IMR-90 (cell line): ENCODE measurements around the gene PRPF40A. TPM values are rescaled to one million over a fixed set of nuclear protein-coding genes. Genes with fewer than 3 reads are reported as not detected.
"Not testable (repeated sequence)": the region's sequence is repeated elsewhere in the genome, so short reads cannot be mapped to it uniquely, and the experiment has no call there.

Experiments used
- ATAC-seq: fragments of 200-7000 bp; cut with Tn5 transposase; 2 replicates; pipeline ENCODE4 v1.9.1; 2020; ENCODE audit warnings: low read depth, mild to moderate bottlenecking, moderate library complexity
- BruUV-seq: library from RNA; stranded (reverse); fragments of 400-500 nt; replicated peaks from 2 replicates; lab custom pipeline; 2021; lab: Mats Ljungman, UMichigan
- CTCF ChIA-PET: fragments of 300-600 bp; formaldehyde crosslinking; extraction: SDS; loops from one replicate; lab custom pipeline; 2021; ENCODE audit warnings: antibody characterized with exemption; lab: Yijun Ruan, JAX
- POLR2A ChIA-PET: fragments of 300-600 bp; sonication (Branson Sonifier 250); formaldehyde crosslinking; loops from one replicate; lab custom pipeline; 2022; ENCODE audit warnings: antibody characterized with exemption; ENCODE audit not compliant: unreplicated experiment; lab: Charles Lee
- DNase-seq: peaks from one replicate; pipeline ENCODE4 v3.0.0; 2013
- H2AFZ ChIP-seq: replicated peaks from 2 replicates; pipeline ENCODE3; 2013; ENCODE audit warnings: low read length, mild to moderate bottlenecking; ENCODE audit not compliant: poor library complexity
- H2AK5ac ChIP-seq: 2 replicates; pipeline ENCODE4 v1.6.1; 2013; ENCODE audit warnings: low read depth, low read length, inconsistent platforms
- H2AK9ac ChIP-seq: replicated peaks from 2 replicates; pipeline ENCODE3; 2013; ENCODE audit warnings: mild to moderate bottlenecking, low read depth, low read length, moderate library complexity; ENCODE audit not compliant: poor library complexity
- H2BK120ac ChIP-seq: 2 replicates; pipeline ENCODE4 v1.6.1; 2013; ENCODE audit warnings: low read depth, low read length, inconsistent platforms
- H2BK15ac ChIP-seq: 3 replicates; pipeline ENCODE4 v1.6.1; 2013; ENCODE audit warnings: low read depth, low read length, inconsistent platforms
- H2BK20ac ChIP-seq: 2 replicates; pipeline ENCODE4 v1.6.1; 2013; ENCODE audit warnings: low read depth, mild to moderate bottlenecking, inconsistent platforms, low read length, moderate library complexity
- H2BK5ac ChIP-seq: 2 replicates; pipeline ENCODE4 v1.6.1; 2013; ENCODE audit warnings: mild to moderate bottlenecking, low read depth, low read length, inconsistent platforms; ENCODE audit not compliant: poor library complexity, severe bottlenecking
- H3K14ac ChIP-seq: replicated peaks from 2 replicates; pipeline ENCODE4 v1.6.1; 2013; ENCODE audit warnings: low read depth, low read length, inconsistent platforms
- H3K18ac ChIP-seq: 2 replicates; pipeline ENCODE4 v1.6.1; 2013; ENCODE audit warnings: low read depth, low read length, control low read depth
- H3K23ac ChIP-seq: 2 replicates; pipeline ENCODE4 v1.6.1; 2013; ENCODE audit warnings: low read depth, low read length, inconsistent platforms
- H3K27ac ChIP-seq: 2 replicates; pipeline ENCODE4 v1.5.1; 2013; ENCODE audit warnings: mild to moderate bottlenecking, control low read depth, low read length; ENCODE audit not compliant: insufficient read depth
- H3K27me3 ChIP-seq: 2 replicates; pipeline ENCODE4 v1.6.1; 2013; ENCODE audit warnings: low read length; ENCODE audit not compliant: control insufficient read depth, insufficient read depth
- H3K36me3 ChIP-seq: 2 replicates; pipeline ENCODE4 v1.6.1; 2013; ENCODE audit warnings: low read length, mixed read lengths; ENCODE audit not compliant: control insufficient read depth, insufficient read depth
- H3K4ac ChIP-seq: 2 replicates; pipeline ENCODE4 v1.6.1; 2013; ENCODE audit warnings: low read depth, low read length, inconsistent platforms
- H3K4me1 ChIP-seq: 2 replicates; pipeline ENCODE4 v1.6.1; 2013; ENCODE audit warnings: low read length, mixed read lengths; ENCODE audit not compliant: control insufficient read depth, insufficient read depth
- H3K4me2 ChIP-seq: 2 replicates; pipeline ENCODE4 v1.6.1; 2013; ENCODE audit warnings: low read depth, mild to moderate bottlenecking, control low read depth, low read length, moderate library complexity
- H3K4me3 ChIP-seq: 2 replicates; pipeline ENCODE4 v1.5.1; 2013; ENCODE audit warnings: low read depth, mild to moderate bottlenecking, control low read depth, low read length, moderate library complexity; ENCODE audit not compliant: insufficient read depth
- H3K56ac ChIP-seq: 2 replicates; pipeline ENCODE4 v1.6.1; 2013; ENCODE audit warnings: low read length, inconsistent platforms; ENCODE audit not compliant: insufficient read depth; ENCODE audit errors: extremely low read depth
- H3K79me1 ChIP-seq, 2 experiments: 2 replicates each; pipeline ENCODE4 v1.6.1; 2013; ENCODE audit warnings: low read length in 2 of 2, inconsistent platforms in 1 of 2, low read depth in 1 of 2
- H3K9ac ChIP-seq: 2 replicates; pipeline ENCODE4 v1.6.1; 2013; ENCODE audit warnings: low read depth, low read length, control low read depth
- H3K9me1 ChIP-seq: 2 replicates; pipeline ENCODE4 v1.6.1; 2013; ENCODE audit warnings: low read length, inconsistent platforms; ENCODE audit not compliant: insufficient read depth
- H3K9me3 ChIP-seq: 2 replicates; pipeline ENCODE4 v1.6.1; 2013; ENCODE audit warnings: low read length; ENCODE audit not compliant: control insufficient read depth, insufficient read depth
- H4K20me1 ChIP-seq: 2 replicates; pipeline ENCODE4 v1.6.1; 2013; ENCODE audit warnings: low read length, inconsistent platforms; ENCODE audit not compliant: insufficient read depth
- H4K5ac ChIP-seq: 2 replicates; pipeline ENCODE4 v1.6.1; 2013; ENCODE audit warnings: mild to moderate bottlenecking, low read depth, low read length, control low read depth
- H4K8ac ChIP-seq, 2 experiments: 2 replicates each; pipeline ENCODE4 v1.6.1; 2013; ENCODE audit warnings: low read depth in 2 of 2, low read length in 2 of 2, control low read depth in 1 of 2, inconsistent platforms in 1 of 2
- H4K91ac ChIP-seq: 2 replicates; pipeline ENCODE4 v1.6.1; 2013; ENCODE audit warnings: low read depth, low read length, inconsistent platforms; ENCODE audit not compliant: insufficient read depth
- CEBPB ChIP-seq: IDR thresholded peaks from 2 replicates; pipeline ENCODE4 v1.6.1; 2012; ENCODE audit warnings: low read depth, low read length, improper control_type of control experiment
- MAFK ChIP-seq: IDR thresholded peaks from 2 replicates; pipeline ENCODE4 v1.6.1; 2012; ENCODE audit warnings: low read depth, low read length, improper control_type of control experiment
- RCOR1 ChIP-seq: IDR thresholded peaks from 2 replicates; pipeline ENCODE4 v1.6.1; 2012; ENCODE audit warnings: mild to moderate bottlenecking, low read length, improper control_type of control experiment; ENCODE audit not compliant: insufficient replicate concordance
- SMC3 ChIP-seq: fragments of 150-350 bp; IDR thresholded peaks from 2 replicates; pipeline ENCODE4 v1.6.1; 2016; ENCODE audit warnings: low read depth, mild to moderate bottlenecking, antibody characterized with exemption, low read length, moderate library complexity
- WGBS, 2 experiments: methylation state at CpG; one replicate each; pipeline versions ENCODE4 v1.1.5 to v1.1.7; 2013; ENCODE audit warnings: missing lambda C conversion rate in 2 of 2; ENCODE audit not compliant: insufficient read length in 1 of 2; ENCODE audit errors: extremely low coverage in 2 of 2; 5-methylcytosine and 5-hydroxymethylcytosine counted together
- dilution Hi-C: fragments of 300-500 bp; cut with HindIII; formaldehyde crosslinking; loops from one replicate; pipeline ENCODE4 v1.14.3; 2018; ENCODE audit warnings: low sequenced_read_pairs; ENCODE audit not compliant: unreplicated experiment
- in situ Hi-C: fragments of 300-500 bp; cut with MboI; formaldehyde crosslinking; loops from 3 replicates; pipeline ENCODE4 v1.14.3; 2019; ENCODE audit warnings: low sequenced_read_pairs, inconsistent platforms, mixed read lengths
- intact Hi-C: fragments of 100-400 bp; cut with micrococcal nuclease; formaldehyde crosslinking; loops from 2 replicates; pipeline ENCODE4 v1.10.0; 2022
- polyA plus RNA-seq, 3 experiments: library from polyadenylated mRNA; depleted of rRNA; stranded (reverse); fragments of >200 nt; gene quantifications; 2 replicates each; pipeline ENCODE4 v1.2.3, GENCODE V29; 2012; ENCODE audit warnings: low replicate concordance in 1 of 3
- total RNA-seq: library from RNA; depleted of rRNA; stranded (reverse); fragments of >200 nt; gene quantifications from 2 replicates; pipeline ENCODE4 v1.2.3, GENCODE V29; 2012

The PRPF40A gene
- total and polyA plus RNA-seq, 2 of the 4 experiments (the other 2 are of a cell fraction) = 49.1 to 150 TPM

- H4K8ac ChIP-seq = no peak overlapping the region
- in situ Hi-C loops = no loop called here
- no peak overlapping the region for H4K91ac ChIP-seq
- H2AFZ ChIP-seq = no peak overlapping the region
- H2AK5ac ChIP-seq = no peak overlapping the region
- dilution Hi-C loops = no loop called here
- TF ChIP-seq SMC3 (no peak), CEBPB (no peak), RCOR1 (no peak), MAFK (peak; percentile 62)
- no peaks in the 10 kb centered on the region for H4K20me1 ChIP-seq
- ChIA-PET CTCF (no interaction called here), POLR2A (no interaction called here)
- no peak overlapping the region for H3K56ac ChIP-seq
- no peak overlapping the region for H3K9ac ChIP-seq
- no peak overlapping the region for H2BK20ac ChIP-seq
- H3K4ac ChIP-seq = no peak overlapping the region
- H2BK15ac ChIP-seq = no peak overlapping the region
- no peak overlapping the region for H3K4me3 ChIP-seq
- H3K14ac ChIP-seq = no peak overlapping the region
- no peak overlapping the region for H3K4me2 ChIP-seq
- H2BK5ac ChIP-seq = no peak overlapping the region
- ATAC-seq (no peak), DNase-seq (no peak)
- H3K9me3 ChIP-seq = no peaks in the 10 kb centered on the region
- BruUV-seq = no TSS peak
- no peak overlapping the region for H3K23ac ChIP-seq
- no peak overlapping the region for H3K27ac ChIP-seq
- intact Hi-C loops = no loop called here
- no peaks in the 10 kb centered on the region for H3K36me3 ChIP-seq
- WGBS, 2 experiments = no CpG with 5 or more reads among the region's 1 CpG
- H3K9me1 ChIP-seq = no peaks in the 10 kb centered on the region
- no peaks in the 10 kb centered on the region for H3K27me3 ChIP-seq
- 0 out of 2 replicates have a peak, but pooled peaks cover 2% of the 10 kb centered on the region for H3K4me1 ChIP-seq
- H3K79me1 ChIP-seq = peaks cover 22 to 33% of the 10 kb centered on the region in 2 experiments
- no peak overlapping the region for H3K18ac ChIP-seq
- no peak overlapping the region for H2AK9ac ChIP-seq
- no peak overlapping the region for H4K5ac ChIP-seq
- H2BK120ac ChIP-seq = no peak overlapping the region
These were observed 6.7 kb upstream of the PRPF40A start for GRCh38 chr2:152723918-152724317.

- in situ Hi-C loops, H2BK15ac ChIP-seq, H3K14ac ChIP-seq, H3K9me1 ChIP-seq, H4K5ac ChIP-seq, H2AFZ ChIP-seq, H4K20me1 ChIP-seq, H3K4ac ChIP-seq, H4K8ac ChIP-seq, H3K18ac ChIP-seq, CTCF ChIA-PET, intact Hi-C loops, POLR2A ChIA-PET, H4K91ac ChIP-seq, H3K4me1 ChIP-seq, H2BK5ac ChIP-seq, dilution Hi-C loops, H3K9me3 ChIP-seq, BruUV-seq, H3K36me3 ChIP-seq, DNase-seq, H3K4me3 ChIP-seq, H3K56ac ChIP-seq, H2BK20ac ChIP-seq, H3K23ac ChIP-seq, H3K27ac ChIP-seq, H2BK120ac ChIP-seq, H2AK9ac ChIP-seq, H3K9ac ChIP-seq, ATAC-seq, H3K27me3 ChIP-seq, H2AK5ac ChIP-seq, H3K4me2 ChIP-seq: not testable (repeated sequence)
- 60% methylated on average over 2 of the region's 8 CpGs; no CpG with 5 or more reads in 1 of the 2 experiments for WGBS, 2 experiments
- H3K79me1 ChIP-seq = peaks cover 19 to 37% of the 10 kb centered on the region in 2 experiments
These were observed 5.4 kb upstream of the PRPF40A start for GRCh38 chr2:152722639-152723038.
